ENCODE results near the gene FHOD1.

The FHOD1 gene

DNA sequence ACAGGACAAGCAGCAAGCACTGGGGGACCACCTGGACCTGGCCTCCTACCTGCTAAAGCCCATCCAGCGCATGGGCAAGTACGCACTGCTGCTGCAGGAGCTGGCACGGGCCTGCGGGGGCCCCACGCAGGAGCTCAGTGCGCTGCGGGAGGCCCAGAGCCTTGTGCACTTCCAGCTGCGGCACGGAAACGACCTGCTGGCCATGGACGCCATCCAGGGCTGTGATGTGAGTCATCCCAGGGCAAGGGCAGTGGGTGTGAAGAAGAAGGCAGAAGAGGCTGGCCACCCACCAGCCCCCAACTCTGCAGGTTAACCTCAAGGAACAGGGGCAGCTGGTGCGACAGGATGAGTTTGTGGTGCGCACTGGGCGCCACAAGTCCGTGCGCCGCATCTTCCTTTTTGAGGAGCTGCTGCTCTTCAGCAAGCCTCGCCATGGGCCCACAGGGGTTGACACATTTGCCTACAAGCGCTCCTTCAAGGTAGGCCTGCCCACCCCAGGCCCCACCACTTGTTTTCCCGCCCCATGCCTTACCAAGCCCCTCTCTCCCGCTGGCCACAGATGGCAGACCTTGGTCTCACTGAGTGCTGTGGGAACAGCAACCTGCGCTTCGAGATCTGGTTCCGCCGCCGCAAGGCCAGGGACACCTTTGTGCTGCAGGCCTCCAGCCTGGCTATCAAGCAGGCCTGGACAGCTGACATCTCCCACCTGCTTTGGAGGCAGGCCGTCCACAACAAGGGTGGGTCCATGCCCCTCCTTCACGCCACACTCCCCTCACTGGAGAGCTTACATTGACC is 39.4 kb upstream of the FHOD1 start:
- TF ChIP-seq, protein P1, sequence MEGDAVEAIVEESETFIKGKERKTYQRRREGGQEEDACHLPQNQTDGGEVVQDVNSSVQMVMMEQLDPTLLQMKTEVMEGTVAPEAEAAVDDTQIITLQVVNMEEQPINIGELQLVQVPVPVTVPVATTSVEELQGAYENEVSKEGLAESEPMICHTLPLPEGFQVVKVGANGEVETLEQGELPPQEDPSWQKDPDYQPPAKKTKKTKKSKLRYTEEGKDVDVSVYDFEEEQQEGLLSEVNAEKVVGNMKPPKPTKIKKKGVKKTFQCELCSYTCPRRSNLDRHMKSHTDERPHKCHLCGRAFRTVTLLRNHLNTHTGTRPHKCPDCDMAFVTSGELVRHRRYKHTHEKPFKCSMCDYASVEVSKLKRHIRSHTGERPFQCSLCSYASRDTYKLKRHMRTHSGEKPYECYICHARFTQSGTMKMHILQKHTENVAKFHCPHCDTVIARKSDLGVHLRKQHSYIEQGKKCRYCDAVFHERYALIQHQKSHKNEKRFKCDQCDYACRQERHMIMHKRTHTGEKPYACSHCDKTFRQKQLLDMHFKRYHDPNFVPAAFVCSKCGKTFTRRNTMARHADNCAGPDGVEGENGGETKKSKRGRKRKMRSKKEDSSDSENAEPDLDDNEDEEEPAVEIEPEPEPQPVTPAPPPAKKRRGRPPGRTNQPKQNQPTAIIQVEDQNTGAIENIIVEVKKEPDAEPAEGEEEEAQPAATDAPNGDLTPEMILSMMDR (IDR thresholded peaks at IDR 0.05; ENCODE audit: low read depth, low read length, missing control alignments), result no peak
- no peak for DNase-seq (ENCODE audit: low read depth)

DNA sequence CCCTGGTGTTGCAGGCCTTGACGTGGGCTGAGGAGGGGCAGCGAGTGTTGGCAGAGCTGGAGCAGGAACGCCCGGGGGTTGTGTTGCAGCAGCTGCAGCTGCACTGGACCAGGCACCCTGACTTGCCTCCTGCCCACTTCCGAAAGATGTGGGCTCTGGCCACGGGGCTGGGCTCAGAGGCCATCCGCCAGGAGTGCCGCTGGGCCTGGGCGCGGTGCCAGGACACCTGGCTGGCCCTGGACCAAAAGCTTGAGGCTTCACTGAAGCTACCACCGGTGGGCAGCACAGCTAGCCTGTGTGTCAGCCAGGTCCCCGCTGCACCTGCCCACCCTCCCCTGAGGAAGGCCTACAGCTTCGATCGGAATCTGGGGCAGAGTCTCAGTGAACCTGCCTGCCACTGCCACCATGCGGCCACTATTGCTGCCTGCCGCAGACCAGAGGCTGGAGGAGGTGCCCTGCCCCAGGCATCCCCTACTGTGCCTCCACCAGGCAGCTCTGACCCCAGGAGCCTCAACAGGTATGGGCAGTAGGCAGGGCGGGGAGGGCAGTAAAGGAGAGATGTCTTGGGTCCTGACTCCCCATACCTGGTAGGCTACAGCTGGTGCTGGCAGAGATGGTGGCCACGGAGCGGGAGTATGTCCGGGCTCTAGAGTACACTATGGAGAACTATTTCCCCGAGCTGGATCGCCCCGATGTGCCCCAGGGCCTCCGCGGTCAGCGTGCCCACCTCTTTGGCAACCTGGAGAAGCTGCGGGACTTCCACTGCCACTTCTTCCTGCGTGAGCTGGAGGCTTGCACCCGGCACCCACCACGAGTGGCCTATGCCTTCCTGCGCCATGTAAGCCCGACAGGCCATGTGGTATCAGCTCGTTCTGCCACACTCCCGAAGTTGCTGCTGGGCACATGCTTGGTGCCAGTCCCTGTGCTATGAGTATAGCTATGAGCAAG is 37.7 kb upstream of the FHOD1 start:
- H3K4me3 ChIP-seq (ENCODE audit: low read depth, low read length), result no peak overlapping the region
- TF ChIP-seq, protein P1 (IDR thresholded peaks at IDR 0.05; ENCODE audit: low read depth, low read length, missing control alignments), result peak; percentile 7
- DNase-seq (ENCODE audit: low read depth), result no peak

More for the DNA sequence above, 39.4 kb upstream of the FHOD1 start:
- H3K4me3 ChIP-seq (ENCODE audit: low read depth, low read length), result no peak overlapping the region

DNA sequence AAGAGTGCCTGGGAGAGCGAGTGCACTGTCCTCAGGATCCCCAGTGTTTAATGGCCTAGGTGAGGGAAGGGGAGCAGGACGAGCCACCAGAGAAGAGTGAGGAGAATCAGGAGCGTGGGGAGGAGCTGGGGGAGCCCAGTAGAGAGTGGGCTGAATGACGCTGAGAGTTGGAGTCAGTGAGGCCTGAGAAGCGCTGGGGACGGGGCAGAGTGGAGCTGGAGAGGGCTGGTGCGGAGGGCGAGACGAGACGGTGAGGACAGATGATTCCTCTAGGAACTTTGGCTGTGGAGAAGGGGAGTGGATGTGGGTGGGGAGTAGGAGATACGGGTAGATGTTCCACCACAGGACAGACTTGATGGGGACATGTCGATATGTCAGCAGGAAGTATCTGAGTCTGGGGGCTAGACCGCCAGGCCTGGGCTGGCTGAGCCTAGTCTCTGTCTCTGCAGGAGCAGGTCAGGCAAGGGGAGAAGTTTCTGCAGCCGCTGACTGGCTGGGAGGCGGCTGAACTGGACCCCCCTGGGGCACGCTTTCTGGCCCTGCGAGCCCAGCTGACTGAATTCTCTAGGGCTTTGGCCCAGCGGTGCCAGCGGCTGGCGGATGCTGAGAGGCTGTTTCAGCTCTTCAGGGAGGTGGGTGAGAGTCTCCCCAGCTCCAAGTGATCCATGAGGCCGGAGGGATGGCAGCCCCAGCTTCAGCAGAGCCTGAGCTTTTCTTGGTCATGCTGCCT is 36.7 kb upstream of the FHOD1 start:
- DNase-seq (ENCODE audit: low read depth), result no peak
- TF ChIP-seq, protein P1 (IDR thresholded peaks at IDR 0.05; ENCODE audit: low read depth, low read length, missing control alignments), result no peak
- H3K4me3 ChIP-seq (ENCODE audit: low read depth, low read length), result no peak overlapping the region

DNA sequence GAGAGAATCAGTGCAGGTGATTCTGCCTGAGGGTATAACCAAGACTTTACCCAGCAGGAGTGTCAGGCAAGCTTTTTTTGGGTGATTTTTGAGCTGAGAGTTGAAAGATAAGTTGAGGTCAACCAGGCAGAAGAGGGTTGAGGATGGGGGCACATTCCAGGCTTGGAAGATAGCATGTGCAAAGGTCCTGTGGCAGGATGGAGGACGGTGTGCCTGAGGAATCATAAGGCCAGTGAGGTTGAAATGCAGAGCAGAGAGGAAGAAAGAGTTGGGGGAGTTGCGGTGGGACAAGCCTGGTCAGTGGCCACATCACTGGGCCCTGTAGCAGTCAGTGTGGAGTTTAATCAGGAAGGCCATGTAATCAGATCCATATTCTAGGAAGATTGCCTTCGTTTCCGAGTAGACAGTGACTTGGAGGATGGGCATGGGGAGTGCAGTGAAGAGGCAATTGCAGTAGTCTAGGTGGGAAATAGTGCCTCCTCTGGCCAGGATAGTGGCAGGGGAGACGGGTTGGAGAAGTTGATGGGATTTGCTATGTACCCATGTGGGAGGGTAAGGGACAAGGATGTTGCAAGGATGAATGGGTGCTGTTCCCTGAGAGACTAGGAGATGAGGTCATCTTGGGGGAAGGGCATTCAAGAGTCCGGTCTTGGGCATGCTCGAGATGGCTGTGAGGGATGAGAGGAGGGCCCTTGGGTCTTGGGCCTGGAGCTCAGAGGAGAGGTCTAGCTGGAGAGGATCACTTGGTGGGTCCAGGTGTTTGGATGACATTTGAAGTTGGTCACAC is 36.0 kb upstream of the FHOD1 start:
- DNase-seq (ENCODE audit: low read depth), result no peak
- TF ChIP-seq, protein P1 (IDR thresholded peaks at IDR 0.05; ENCODE audit: low read depth, low read length, missing control alignments), result no peak
- H3K4me3 ChIP-seq (ENCODE audit: low read depth, low read length), result no peak overlapping the region

DNA sequence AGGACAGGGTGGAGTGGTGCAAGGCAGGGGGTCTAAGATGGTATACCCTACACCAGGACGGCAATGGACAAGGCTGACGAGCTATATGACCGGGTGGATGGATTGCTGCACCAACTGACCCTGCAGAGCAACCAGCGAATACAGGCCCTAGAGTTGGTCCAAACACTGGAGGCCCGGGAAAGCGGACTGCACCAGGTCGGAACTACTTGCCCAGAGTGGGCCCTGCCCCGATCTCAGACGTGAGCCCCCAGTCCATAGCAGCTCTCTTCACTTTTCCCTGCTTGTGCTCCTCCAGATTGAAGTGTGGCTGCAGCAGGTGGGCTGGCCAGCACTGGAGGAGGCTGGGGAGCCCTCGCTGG is 35.1 kb upstream of the FHOD1 start:
- H3K4me3 ChIP-seq (ENCODE audit: low read depth, low read length), result no peak overlapping the region
- DNase-seq (ENCODE audit: low read depth), result no peak
- TF ChIP-seq, protein P1 (IDR thresholded peaks at IDR 0.05; ENCODE audit: low read depth, low read length, missing control alignments), result no peak
